K562 (cell line): ENCODE data around the gene TYRO3. TPM values are rescaled to one million over a fixed set of nuclear protein-coding genes. Genes with fewer than 3 reads are reported as not detected.

ENCODE experiments used
- CAMTA2 ChIP-seq: fragments of 250-450 bp; sonication (Bioruptor Pico); conservative IDR thresholded peaks from 2 replicates; pipeline ENCODE4 v1.5.1; 2022
- FOXO4 ChIP-seq: fragments of 450-650 bp; formaldehyde crosslinking; IDR thresholded peaks from 2 replicates; pipeline ENCODE4 v1.4.0; 2020; ENCODE audit warnings: mild to moderate bottlenecking, moderate library complexity
- HEY1 ChIP-seq: fragments of 250-450 bp; sonication (Bioruptor Pico); IDR thresholded peaks from 2 replicates; pipeline ENCODE4 v1.5.0; 2020; ENCODE audit warnings: mild to moderate bottlenecking, moderate library complexity, borderline replicate concordance
- HLTF ChIP-seq: fragments of 450-650 bp; IDR thresholded peaks from 2 replicates; pipeline ENCODE4 v1.6.1; 2016
- RAD51 ChIP-seq: fragments of 450-650 bp; IDR thresholded peaks from 2 replicates; pipeline ENCODE4 v1.7.1; 2016; ENCODE audit warnings: low read depth, mild to moderate bottlenecking, borderline replicate concordance
- REST ChIP-seq, 2 experiments: fragments of 450-650 bp; formaldehyde crosslinking in 1 of 2; IDR thresholded peaks; 2 replicates each; pipeline versions ENCODE4 v1.4.0 to v1.6.1; 2014 to 2020; ENCODE audit warnings: mild to moderate bottlenecking in 2 of 2, borderline replicate concordance in 1 of 2, low read depth in 1 of 2
- STAT5A ChIP-seq: IDR thresholded peaks from 2 replicates; pipeline ENCODE4 v1.6.1; 2012; ENCODE audit warnings: low read length, inconsistent platforms, borderline replicate concordance
- TFE3 ChIP-seq: fragments of 450-650 bp; formaldehyde crosslinking; IDR thresholded peaks from 2 replicates; pipeline ENCODE4 v1.4.0; 2020; ENCODE audit warnings: mild to moderate bottlenecking, mixed read lengths
- ZC3H11A ChIP-seq: IDR thresholded peaks from 2 replicates; pipeline ENCODE4 v1.6.1; 2012; ENCODE audit warnings: low read depth, low read length, improper control_type of control experiment
- ZNF217 ChIP-seq: sonication (generic); formaldehyde crosslinking; IDR thresholded peaks from 2 replicates; pipeline ENCODE4 v1.8.0; 2022; ENCODE audit warnings: mild to moderate bottlenecking, missing genetic modification reagents
- polyA plus RNA-seq, 8 experiments: library from polyadenylated mRNA; depleted of rRNA in 4 of 8; stranded (reverse) in 5 of 8; unstranded in 3 of 8; fragments of >200 nt; fragmentation: Nextera tagmentation in 2 of 8; fragmentation: Illumina TruSeq in 1 of 8; extraction: Ambion mirVana in 2 of 8; extraction: Trizol in 1 of 8; gene quantifications; 2 replicates each; pipeline versions ENCODE4 v1.2.1 to v1.2.3, GENCODE V29; 2011 to 2014; ENCODE audit warnings: inconsistent platforms in 1 of 8, missing spikeins in 1 of 8
- total RNA-seq, 7 experiments: library from RNA; depleted of rRNA in 6 of 7; stranded (reverse); fragments of >200 nt in 6 of 7; fragmentation: Illumina TruSeq in 2 of 7; extraction: Trizol in 2 of 7; gene quantifications; 2 replicates each; pipeline versions ENCODE4 v1.2.1 to v1.2.3, GENCODE V29; 2011 to 2021; ENCODE audit warnings: low replicate concordance in 1 of 7
- TF ChIP-seq, protein P1 (sequence below): fragments of 250-450 bp; sonication (Bioruptor Pico); IDR thresholded peaks from 2 replicates; pipeline ENCODE4 v1.4.0; 2020

TYRO3 gene
- total and polyA plus RNA-seq, 9 of the 15 experiments (the other 6 are each of a cell fraction or from before 2014, with no cell fraction given): 2.6 to 39.6 (median 18.6) TPM

DNA sequence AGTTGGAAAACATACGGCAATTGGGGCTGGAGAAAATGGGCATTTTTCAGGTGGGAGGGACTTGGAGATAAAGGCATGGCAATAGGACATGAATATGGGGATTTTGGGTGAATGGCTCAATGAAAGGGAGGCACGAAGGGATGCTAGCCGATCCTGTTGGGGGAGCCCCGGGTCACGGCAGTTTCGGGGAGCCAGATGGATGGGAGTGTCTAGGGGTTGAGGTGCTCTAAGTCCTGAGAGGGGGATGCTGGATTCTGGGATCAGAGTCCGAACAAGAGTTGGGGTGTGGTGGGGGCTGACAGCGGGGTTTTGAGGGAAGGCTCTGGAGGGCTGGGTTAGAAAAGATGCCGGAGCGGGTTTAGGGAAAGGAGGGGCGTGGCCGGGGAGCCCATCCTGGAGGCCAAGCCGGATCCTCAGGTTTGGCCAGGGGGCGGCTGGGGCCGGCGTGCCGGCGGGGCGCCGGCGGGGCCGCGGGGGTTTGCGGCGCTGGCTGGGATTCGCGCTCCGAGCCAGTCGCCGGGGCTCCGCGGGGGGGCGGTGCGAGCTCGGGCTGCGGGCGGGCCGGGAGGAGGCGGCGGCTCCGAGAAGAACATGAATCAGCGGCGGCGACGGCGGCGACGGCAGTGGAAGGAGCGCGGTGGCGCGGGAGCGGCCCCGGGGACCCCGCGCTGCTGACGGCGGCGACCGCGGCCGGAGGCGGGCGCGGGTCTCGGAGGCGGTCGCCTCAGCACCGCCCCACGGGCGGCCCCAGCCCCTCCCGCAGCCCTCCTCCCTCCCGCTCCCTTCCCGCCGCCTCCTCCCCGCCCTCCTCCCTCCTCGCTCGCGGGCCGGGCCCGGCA is at the start of gene TYRO3 (continued):
- 0 out of 2 replicates have a peak, but pooled peaks have one; percentile 23 for TF ChIP-seq REST (IDR thresholded peaks at IDR 0.05; ENCODE audit: borderline replicate concordance)
- no peak for TF ChIP-seq REST (CRISPR knock-in tag; IDR thresholded peaks at IDR 0.05; ENCODE audit: low read depth)
- no peak for TF ChIP-seq RAD51
- TF ChIP-seq CAMTA2 (CRISPR knock-in tag): no peak
- no peak for TF ChIP-seq ZNF217
- TF ChIP-seq, protein P1, sequence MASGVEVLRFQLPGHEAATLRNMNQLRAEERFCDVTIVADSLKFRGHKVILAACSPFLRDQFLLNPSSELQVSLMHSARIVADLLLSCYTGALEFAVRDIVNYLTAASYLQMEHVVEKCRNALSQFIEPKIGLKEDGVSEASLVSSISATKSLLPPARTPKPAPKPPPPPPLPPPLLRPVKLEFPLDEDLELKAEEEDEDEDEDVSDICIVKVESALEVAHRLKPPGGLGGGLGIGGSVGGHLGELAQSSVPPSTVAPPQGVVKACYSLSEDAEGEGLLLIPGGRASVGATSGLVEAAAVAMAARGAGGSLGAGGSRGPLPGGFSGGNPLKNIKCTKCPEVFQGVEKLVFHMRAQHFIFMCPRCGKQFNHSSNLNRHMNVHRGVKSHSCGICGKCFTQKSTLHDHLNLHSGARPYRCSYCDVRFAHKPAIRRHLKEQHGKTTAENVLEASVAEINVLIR (CRISPR knock-in tag): no peak
- TF ChIP-seq HLTF: no peak
- no peak for TF ChIP-seq STAT5A
- no peak for TF ChIP-seq ZC3H11A
- TF ChIP-seq TFE3 (CRISPR knock-in tag): no peak
- TF ChIP-seq FOXO4 (CRISPR knock-in tag): no peak
- no peak for TF ChIP-seq HEY1
